Activated naive CD8-positive, alpha-beta T cell treated with anti-CD3 and anti-CD28 coated beads, Interleukin-2, amount 50 U/mL, for 24 hours (primary cell): Measurements from ENCODE around the gene TMEM256.
"Not testable (repeated sequence)": the region's sequence is repeated elsewhere in the genome, so short reads cannot be mapped to it uniquely, and the experiment has no call there.

Experiments
- ATAC-seq: fragments of 150-1000 bp; cut with Tn5 transposase; one replicate; pipeline ENCODE4 v1.10.0; 2021
- DNase-seq: peaks from one replicate; pipeline ENCODE4 v3.0.0; 2021
- H3K27ac Mint-ChIP-seq: one replicate; pipeline ENCODE4 v1.8.0; 2021; ENCODE audit warnings: mild to moderate bottlenecking, mixed read lengths
- H3K27me3 Mint-ChIP-seq: one replicate; pipeline ENCODE4 v1.8.0; 2021; ENCODE audit warnings: mixed read lengths
- H3K36me3 Mint-ChIP-seq: one replicate; pipeline ENCODE4 v1.8.0; 2021; ENCODE audit warnings: low read depth, mixed read lengths
- H3K4me1 Mint-ChIP-seq: one replicate; pipeline ENCODE4 v1.8.0; 2021; ENCODE audit warnings: mixed read lengths
- H3K4me3 Mint-ChIP-seq: one replicate; pipeline ENCODE4 v1.8.0; 2021; ENCODE audit warnings: mild to moderate bottlenecking, moderate library complexity, mixed read lengths
- H3K9me3 Mint-ChIP-seq: one replicate; pipeline ENCODE4 v1.8.0; 2021; ENCODE audit warnings: mixed read lengths

TMEM256 gene

GRCh38 chr17:7367918-7368598, 35.8 kb downstream of the TMEM256 start:
- no peak overlapping the region for H3K4me3 Mint-ChIP-seq
- no peaks in the 10 kb centered on the region for H3K36me3 Mint-ChIP-seq
- no peaks in the 10 kb centered on the region for H3K9me3 Mint-ChIP-seq
- ATAC-seq (no peak), DNase-seq (no peak)
- no peak overlapping the region for H3K27ac Mint-ChIP-seq
- no peaks in the 10 kb centered on the region for H3K4me1 Mint-ChIP-seq
- no peaks in the 10 kb centered on the region for H3K27me3 Mint-ChIP-seq

GRCh38 chr17:7367083-7367482, 36.8 kb downstream of the TMEM256 start:
- Mint-ChIP-seq H3K9me3 (no peaks in the 10 kb centered on the region), H3K4me3 (no peak overlapping the region), H3K27me3 (no peaks in the 10 kb centered on the region), H3K27ac (no peak overlapping the region), H3K36me3 (no peaks in the 10 kb centered on the region), H3K4me1 (no peaks in the 10 kb centered on the region)
- DNase-seq (no peak), ATAC-seq (no peak)

DNA sequence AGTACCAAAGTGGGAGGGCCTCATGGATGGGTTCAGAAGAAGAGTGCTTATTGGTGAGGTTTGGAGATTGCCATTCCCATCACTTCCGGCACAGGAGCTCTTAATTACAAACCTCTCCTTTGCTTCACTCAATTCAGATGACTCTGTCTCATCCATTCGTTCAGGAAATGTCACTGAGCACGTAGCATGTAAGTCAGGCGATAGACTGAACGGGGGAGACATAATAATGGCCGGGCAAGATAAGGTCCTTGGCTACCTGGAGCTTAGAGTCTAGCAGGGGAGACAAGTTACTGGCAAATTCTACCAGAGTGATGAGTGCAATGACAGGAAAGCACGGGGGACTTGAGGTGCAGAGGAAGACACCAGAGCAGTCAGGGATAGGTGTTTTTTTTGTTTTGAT, 37.9 kb downstream of the TMEM256 start:
- not testable (repeated sequence) for DNase-seq, H3K27ac Mint-ChIP-seq, H3K4me3 Mint-ChIP-seq, H3K9me3 Mint-ChIP-seq, ATAC-seq, H3K27me3 Mint-ChIP-seq, H3K36me3 Mint-ChIP-seq, H3K4me1 Mint-ChIP-seq

DNA sequence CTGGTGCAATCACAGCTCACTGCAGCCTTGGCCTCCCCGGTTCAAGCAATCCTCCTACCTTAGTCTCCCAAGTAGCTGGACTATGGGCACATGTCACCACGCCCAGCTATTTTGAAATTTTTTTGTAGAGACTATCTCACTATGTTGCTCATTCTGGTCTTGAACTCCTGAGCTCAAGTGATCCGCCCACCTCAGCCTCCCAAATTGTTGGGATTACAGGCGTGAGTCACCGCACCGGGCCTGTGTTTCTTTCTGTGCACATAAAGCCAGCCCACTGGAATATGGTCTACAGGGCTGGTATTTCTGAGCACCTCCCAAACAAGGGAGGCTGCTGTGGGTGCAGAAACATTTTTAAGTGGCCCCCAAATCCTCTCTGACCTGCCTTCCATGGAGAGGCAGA, 40.6 kb downstream of the TMEM256 start:
- Mint-ChIP-seq H3K27ac (no peak overlapping the region), H3K36me3 (no peaks in the 10 kb centered on the region), H3K9me3 (no peaks in the 10 kb centered on the region), H3K27me3 (peaks cover 2% of the 10 kb centered on the region), H3K4me3 (no peak overlapping the region), H3K4me1 (no peaks in the 10 kb centered on the region)
- no peak for ATAC-seq
- DNase-seq: no peak

DNA sequence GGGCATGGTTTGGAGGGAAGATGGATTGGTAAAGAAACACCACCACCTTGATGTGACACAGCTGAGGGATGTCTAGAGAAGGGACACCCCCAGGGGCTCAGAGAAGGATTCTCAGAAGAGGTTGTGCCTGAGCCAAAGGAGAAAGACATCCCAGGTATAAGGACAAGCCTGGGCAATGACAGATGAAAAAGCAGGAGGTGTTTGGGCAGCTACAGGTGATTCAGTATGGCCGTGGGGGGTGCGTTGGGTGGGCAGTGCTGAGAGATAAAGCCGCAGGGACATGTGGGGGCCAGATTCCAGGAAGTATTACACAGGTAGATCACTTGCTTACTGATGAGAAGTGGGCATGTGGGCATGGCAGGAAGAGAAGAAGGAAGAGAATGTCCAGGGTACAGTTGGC, 42.0 kb downstream of the TMEM256 start:
- peaks cover 2% of the 10 kb centered on the region for H3K27me3 Mint-ChIP-seq
- no peak overlapping the region for H3K27ac Mint-ChIP-seq
- no peak overlapping the region for H3K4me3 Mint-ChIP-seq
- no peaks in the 10 kb centered on the region for H3K4me1 Mint-ChIP-seq
- no peak for ATAC-seq
- H3K36me3 Mint-ChIP-seq: no peaks in the 10 kb centered on the region
- no peaks in the 10 kb centered on the region for H3K9me3 Mint-ChIP-seq
- DNase-seq: no peak

DNA sequence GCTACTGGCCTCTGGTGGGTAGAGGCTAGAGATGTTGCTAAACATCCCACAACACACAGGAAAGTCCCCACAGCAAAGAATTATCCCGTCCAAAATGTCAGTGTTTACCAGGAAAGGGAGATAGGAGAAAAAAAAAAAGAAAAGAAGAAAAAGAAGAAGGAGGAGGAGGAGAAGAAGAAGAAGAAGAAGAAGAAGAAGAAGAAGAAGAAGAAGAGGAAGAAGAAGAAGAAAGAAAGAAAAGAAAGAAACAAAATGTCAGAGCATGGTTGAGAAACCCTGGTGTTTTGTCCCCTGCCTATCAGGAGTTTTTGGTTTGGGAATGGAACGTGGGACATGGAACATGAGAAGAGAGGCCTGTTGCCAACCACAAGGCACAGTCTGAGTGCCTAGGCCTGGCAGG, 46.5 kb downstream of the TMEM256 start:
- Mint-ChIP-seq H3K27ac (no peak overlapping the region), H3K9me3 (no peaks in the 10 kb centered on the region), H3K4me3 (no peak overlapping the region), H3K27me3 (peaks cover 2% of the 10 kb centered on the region), H3K36me3 (peaks cover 2% of the 10 kb centered on the region), H3K4me1 (peaks cover 23% of the 10 kb centered on the region)
- DNase-seq (no peak), ATAC-seq (no peak)

GRCh38 chr17:7356756-7357155, 47.1 kb downstream of the TMEM256 start:
- DNase-seq (no peak), ATAC-seq (no peak)
- no peak overlapping the region for H3K27ac Mint-ChIP-seq
- no peaks in the 10 kb centered on the region for H3K9me3 Mint-ChIP-seq
- H3K36me3 Mint-ChIP-seq: peaks cover 2% of the 10 kb centered on the region
- peaks cover 2% of the 10 kb centered on the region for H3K27me3 Mint-ChIP-seq
- peaks cover 25% of the 10 kb centered on the region for H3K4me1 Mint-ChIP-seq
- no peak overlapping the region for H3K4me3 Mint-ChIP-seq

DNA sequence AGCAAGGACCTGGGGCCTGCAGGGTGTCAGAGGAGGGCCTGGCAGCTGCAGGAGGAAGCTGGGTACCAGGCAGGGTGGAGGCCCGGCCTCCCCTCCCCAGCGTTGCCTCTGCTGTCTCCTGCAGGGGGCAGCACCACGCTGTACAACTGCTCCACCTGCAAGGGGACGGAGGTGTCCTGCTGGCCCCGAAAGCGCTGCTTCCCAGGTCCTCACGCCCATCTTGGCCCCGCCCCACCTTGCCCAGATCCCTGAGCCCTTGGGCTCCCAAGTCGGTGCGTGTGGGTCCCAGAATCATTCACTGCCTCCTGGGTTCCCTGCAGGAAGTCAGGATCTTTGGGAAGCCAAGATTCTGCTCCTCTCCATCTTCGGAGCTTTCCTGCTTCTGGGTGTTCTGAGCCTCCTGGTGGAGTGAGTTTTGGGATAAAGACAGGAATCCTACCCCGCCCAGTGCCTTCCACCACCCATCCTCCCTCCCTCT, 47.8 kb downstream of the TMEM256 start:
- peaks cover 28% of the 10 kb centered on the region for H3K4me1 Mint-ChIP-seq
- peak; percentile 91 for DNase-seq
- peaks cover 5% of the 10 kb centered on the region for H3K36me3 Mint-ChIP-seq
- H3K27me3 Mint-ChIP-seq: no peaks in the 10 kb centered on the region
- no peak overlapping the region for H3K4me3 Mint-ChIP-seq
- no peaks in the 10 kb centered on the region for H3K9me3 Mint-ChIP-seq
- H3K27ac Mint-ChIP-seq: no peak overlapping the region
- ATAC-seq: peak; percentile 77

- Mint-ChIP-seq H3K27me3 (no peaks in the 10 kb centered on the region), H3K4me3 (no peak overlapping the region), H3K9me3 (no peaks in the 10 kb centered on the region), H3K36me3 (peaks cover 5% of the 10 kb centered on the region), H3K27ac (no peak overlapping the region), H3K4me1 (peaks cover 33% of the 10 kb centered on the region)
- DNase-seq: no peak
- ATAC-seq: no peak
These were observed 48.3 kb downstream of the TMEM256 start for GRCh38 chr17:7355573-7355972.

DNA sequence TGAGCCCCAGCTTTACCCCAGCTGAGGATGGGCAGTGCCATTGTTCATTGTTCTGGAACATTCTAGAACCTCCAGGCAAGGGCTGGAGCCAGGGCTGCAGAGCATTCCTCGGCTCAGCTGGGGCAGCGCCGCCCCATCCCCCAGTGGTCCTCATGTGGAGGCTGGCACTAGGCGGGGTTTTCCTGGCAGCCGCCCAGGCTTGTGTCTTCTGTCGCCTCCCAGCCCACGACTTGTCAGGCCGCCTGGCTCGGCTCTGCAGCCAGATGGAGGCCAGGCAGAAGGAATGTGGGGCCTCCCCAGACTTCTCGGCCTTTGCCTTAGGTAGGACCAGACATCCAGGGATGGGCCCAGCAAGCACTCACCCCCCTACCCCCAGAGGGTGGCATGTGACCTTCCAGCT, 48.8 kb downstream of the TMEM256 start, which contains the start of gene TMEM95:
Gene TMEM95 (plus strand): TSS at position 104 of the 400 bp plus-strand sequence. CDS start 49 bp downstream, at position 153.
- ATAC-seq: no peak
- Mint-ChIP-seq H3K27ac (peak within 1 kb of the TSS; percentile 38), H3K36me3 (peaks cover 5% of the 10 kb centered on the region), H3K27me3 (no peaks in the 10 kb centered on the region), H3K4me3 (no peak within 1 kb of the TSS), H3K4me1 (peaks cover 37% of the 10 kb centered on the region), H3K9me3 (no peaks in the 10 kb centered on the region)
- DNase-seq: no peak

DNA sequence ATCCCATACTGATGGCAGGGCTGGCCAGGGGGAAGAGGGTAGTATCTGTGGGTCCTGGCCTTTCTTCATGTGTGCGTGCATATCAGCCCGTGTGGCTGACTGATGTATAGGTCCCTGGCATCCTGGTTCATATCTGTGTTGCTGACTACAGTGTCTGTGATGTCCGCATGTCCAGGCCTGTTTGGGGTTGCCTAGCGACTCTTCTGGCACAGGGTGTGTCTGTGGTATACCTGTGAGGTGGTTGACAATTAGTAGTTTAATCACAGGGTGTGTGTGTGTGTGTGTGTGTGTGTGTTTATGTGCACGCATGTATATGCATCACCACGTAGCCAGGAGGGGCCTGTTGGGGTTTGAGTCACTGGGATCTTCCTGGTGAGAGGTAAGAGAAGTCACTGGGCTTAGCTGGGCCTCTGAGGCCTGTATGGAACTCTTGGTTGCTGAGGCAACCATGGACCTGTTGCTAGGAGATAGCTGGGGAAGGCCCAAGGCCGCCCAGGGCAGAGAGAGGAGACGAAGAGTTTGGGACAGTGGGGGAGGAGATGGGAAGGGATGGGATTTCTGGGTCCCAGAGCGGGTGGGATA, 49.5 kb downstream of the TMEM256 start:
- ATAC-seq: peak; percentile 9
- Mint-ChIP-seq H3K4me1 (peaks cover 41% of the 10 kb centered on the region), H3K36me3 (peaks cover 8% of the 10 kb centered on the region), H3K27ac (peak overlapping the region; percentile 38), H3K9me3 (no peaks in the 10 kb centered on the region), H3K4me3 (no peak overlapping the region), H3K27me3 (no peaks in the 10 kb centered on the region)
- DNase-seq: peak; percentile 33
